Measurements from ENCODE around the gene SINHCAF.
"Not testable (repeated sequence)": the region's sequence is repeated elsewhere in the genome, so short reads cannot be mapped to it uniquely, and the experiment has no call there.

SINHCAF gene

GRCh38 chr12:31306866-31307265, 19.1 kb downstream of the SINHCAF start:
- DNase-seq, result no peak

DNA sequence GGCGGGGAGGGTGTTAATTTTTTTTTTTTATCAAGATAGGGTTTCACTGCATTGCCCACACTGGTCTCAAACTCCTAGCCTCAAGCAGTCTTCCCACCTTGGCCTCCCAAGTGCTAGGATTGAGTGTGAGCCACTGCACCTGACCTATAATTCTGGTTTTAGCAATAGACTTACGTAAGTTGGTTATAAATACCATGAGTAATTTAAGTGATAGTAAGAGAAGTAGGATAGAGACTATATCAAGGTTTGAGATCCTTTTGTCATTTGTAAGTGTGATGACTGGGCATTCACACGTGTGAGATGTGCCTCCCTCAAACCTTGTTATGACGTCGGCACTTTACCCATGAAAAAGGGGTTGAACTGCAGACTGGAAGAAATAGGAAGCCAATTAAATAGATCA, 22.5 kb downstream of the SINHCAF start:
- no peak for DNase-seq

- no peak for DNase-seq
These were observed 24.6 kb downstream of the SINHCAF start for GRCh38 chr12:31301311-31301710.

DNA sequence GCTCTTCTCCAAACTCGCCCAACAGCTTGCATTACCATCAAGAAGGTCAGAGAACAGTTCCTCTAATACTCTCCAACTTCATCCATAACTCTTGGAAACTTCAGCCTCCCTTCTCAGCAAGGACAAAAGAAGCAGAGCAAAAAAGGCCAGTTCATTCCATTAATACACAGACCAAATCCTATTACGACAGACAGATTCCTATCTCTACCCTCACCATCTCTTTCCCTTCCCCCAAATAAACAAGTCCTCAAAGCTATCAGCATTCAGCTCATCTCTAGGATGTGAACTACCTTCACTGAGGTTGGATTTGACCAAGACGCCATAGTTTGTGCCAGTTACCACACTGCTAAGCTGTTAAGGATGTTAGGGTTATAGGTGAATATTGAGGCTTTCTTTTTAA, 25.2 kb downstream of the SINHCAF start:
- DNase-seq, result no peak

GRCh38 chr12:31300341-31300740, 25.6 kb downstream of the SINHCAF start:
- DNase-seq, result no peak

- DNase-seq, result no peak
These were observed 27.0 kb downstream of the SINHCAF start for GRCh38 chr12:31298922-31299321.

DNA sequence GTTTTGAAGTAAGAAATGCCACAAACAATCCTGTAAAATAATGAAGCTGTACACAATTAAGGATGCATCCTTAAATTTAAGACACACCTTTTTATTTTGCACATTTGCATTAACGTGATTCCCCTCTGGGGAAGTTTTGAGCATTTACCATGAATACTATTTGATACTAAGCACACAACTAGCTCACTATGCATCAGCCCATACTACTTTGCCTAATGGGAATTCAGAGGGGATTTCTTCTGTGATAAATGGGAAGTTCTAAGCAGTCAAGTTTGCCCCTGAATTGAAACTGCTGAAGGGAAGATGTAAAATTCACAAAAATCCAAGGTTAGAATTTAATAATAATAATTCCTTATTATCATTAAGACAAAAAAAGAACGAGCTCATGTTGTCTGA, 27.4 kb downstream of the SINHCAF start:
- no peak for DNase-seq

DNA sequence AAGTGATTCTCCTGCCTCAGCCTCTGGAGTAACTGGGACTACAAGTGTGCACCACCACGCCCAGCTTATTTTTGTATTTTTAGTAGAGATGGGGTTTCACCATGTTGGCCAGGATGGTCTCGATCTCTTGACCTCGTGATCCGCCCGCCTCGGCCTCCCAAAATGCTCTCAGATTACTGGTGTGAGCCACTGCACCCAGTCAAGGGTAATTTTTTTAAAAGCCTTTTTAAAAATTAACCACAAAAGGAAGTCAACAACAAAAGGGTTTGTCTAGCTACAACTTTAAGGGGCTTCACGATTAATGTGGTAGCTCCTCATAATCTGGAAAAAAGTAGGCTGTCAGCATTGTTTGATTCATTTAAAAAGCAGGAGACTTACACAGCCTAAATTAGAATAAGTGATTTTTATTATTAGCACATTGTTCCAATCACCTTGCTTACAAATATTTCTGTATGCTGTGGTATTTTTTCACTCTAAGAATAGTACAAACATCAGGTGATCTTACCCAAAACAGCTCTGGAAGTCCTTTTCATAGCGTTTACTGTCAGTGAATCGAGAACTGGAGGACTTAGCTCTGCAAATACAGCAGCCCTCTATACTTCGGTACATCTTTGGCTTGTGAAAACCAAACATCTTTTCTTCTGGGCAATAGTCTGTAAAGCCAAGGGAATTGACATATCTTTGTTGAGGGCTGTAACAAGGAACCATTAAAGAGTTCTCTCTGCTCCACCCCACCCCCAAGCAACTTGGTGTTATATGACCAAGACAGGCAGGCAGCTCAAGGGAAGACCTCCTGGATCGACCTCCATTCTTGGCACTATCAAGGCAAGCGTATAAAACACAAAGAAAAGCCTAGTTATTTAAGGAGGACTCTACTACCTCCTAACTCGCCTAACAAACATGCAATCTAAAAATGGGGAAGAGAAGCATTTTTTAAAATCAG, 28.1 kb downstream of the SINHCAF start:
- DNase-seq, result no peak

GRCh38 chr12:31289441-31289840, 36.5 kb downstream of the SINHCAF start:
- DNase-seq, result no peak

DNA sequence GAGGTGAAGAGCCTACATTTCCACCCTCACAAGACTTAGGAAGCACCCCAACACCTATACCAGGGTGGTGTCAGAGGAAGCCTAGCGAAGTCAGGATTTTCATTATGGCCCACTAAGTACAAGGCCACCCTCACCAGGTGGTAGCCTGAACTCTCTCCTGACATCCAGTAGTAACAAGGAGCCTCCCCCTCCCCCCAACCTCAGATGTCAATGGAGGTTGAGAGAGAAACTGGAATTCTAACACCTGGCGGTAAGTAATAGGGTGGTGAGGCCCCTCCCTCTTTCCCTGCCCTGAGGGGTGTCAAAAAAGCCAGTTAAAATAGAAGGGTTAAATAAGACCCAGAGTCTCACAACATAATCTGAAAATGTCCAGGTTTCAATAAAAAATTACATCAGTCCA, 37.6 kb downstream of the SINHCAF start:
- DNase-seq, result no peak

GRCh38 chr12:31280183-31280582, 45.8 kb downstream of the SINHCAF start:
- no peak for DNase-seq

- no peak for DNase-seq
These were observed 46.5 kb downstream of the SINHCAF start for GRCh38 chr12:31279390-31279924.

DNA sequence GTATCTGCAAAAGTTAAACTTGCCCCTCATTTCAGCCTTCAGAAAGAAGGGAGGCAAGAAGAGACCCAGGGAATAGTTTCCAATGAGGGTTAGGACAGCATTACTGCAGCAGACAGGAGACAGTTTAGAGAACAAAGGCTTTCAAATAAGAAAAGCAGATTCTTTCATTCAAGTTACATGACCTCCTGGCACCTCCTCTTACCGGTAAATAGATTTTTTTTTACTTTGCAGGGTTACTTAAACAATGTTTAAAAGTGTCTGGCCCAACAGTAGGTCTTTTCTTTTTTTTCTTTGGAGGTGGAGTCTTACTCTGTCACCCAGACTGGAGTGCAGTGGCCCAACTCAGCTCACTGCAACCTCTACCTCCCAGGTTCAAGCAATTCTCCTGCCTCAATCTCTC, 47.1 kb downstream of the SINHCAF start:
- DNase-seq, result no peak

DNA sequence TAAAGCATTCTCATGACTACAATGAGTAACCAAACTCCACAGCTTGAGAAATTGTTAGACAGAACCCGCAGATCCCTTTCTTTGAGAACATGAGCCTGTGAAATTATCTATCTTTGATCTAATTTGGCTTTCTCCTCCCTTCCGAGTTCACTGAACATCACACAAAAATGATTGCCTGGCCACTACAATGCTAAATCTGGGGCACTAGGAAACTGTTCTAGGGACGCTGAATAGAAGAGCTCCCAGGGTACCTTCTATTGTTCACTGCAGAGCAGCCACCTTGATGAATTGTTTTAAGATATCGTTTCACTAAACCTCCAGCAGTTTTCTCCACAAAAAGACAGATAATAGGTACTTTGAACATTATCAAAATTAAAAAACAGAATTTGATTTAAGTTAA, 47.5 kb downstream of the SINHCAF start:
- DNase-seq, result no peak

DNA sequence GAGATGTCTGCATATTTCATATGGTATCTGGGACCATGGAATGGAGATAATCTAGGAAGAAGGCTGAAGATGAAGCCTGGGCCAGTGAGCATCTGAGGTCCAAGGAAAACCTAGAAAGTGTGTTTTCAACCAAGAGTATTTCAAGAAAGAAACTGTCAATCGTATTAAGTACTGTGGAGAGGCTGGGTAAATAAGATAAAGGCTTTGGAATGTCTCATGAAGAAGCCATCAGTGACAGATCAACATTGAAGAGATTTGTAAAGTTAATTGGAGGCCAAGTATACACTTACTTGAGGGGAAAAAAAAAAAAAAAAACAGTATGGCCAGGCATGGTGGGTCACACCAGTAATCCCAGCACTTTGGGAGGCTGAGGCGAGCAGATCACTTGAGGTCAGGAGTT, 48.9 kb downstream of the SINHCAF start:
- no peak for DNase-seq

DNA sequence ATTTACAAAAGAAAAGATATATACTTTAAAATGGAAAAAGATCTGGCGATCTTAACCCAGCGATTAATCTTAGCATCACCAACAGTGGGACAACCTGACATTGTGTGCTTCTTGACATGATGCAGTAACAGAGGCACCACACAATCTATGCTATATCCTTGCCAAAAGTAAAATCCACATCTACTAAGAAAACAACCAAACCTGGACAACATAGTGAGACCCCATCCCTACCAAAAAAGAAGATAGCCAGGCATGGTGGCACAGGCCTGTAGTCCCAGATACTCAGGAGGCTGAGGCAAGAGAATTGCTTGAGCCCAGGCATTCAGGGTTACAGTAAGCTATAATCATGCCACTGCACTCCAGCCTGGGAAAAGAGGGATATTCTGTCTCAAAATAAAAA, 50.5 kb downstream of the SINHCAF start:
- no peak for DNase-seq

- no peak for DNase-seq
These were observed 51.2 kb downstream of the SINHCAF start for GRCh38 chr12:31274520-31275300.

- not testable (repeated sequence) for DNase-seq
These were observed 52.2 kb downstream of the SINHCAF start for GRCh38 chr12:31273794-31274193.

DNA sequence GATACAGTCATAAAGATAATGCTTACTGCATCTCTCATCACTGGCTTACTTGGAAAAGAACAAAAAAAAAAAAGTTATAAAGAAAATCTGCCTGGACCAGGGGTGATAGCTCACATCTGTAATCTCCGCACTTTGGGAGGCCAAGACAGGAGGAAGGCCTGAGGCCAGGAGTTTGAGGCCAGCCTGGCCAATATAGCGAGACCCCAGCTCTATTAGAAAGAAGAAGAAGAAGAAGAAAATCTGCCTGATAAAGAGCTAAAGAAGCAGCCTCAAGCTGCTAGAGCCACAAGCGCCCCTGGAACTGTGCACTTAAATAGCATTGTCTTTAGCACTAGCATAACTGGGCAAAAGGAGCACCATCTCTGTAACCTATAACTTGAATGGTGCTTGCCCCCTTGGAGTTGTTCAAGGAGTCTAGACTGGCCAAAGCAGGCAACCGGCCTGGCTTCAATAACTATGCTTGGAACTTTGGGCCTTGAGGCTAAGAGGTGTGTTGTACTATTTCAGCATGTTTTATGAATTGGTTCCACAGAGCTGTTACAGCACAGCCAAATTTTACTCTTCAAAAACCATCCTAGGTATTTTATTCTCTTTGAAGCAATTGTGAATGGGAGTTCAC, 53.2 kb downstream of the SINHCAF start:
- DNase-seq, result no peak

- DNase-seq, result no peak
These were observed 58.0 kb downstream of the SINHCAF start for GRCh38 chr12:31267966-31268365.

GRCh38 chr12:31265722-31266121, 60.2 kb downstream of the SINHCAF start:
- DNase-seq, result no peak

DNA sequence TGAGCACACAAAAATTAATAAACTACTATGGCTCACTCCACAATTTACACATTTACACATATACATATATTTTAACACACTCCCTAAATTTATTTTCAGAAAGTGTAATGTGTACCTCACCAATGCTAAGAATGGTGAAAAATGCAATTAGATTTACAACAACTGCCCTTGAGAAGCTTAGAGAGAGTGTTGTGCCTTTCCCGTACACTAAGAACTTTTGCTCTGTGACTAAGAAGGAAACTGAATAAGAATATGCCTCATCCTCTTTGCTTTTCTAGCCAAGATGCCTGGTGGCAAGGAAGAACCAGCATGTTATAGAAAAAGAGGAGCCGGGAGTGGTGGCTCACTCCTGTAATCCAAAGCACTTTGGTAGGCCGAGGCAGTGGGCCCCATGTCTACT, 62.3 kb downstream of the SINHCAF start:
- no peak for DNase-seq

DNA sequence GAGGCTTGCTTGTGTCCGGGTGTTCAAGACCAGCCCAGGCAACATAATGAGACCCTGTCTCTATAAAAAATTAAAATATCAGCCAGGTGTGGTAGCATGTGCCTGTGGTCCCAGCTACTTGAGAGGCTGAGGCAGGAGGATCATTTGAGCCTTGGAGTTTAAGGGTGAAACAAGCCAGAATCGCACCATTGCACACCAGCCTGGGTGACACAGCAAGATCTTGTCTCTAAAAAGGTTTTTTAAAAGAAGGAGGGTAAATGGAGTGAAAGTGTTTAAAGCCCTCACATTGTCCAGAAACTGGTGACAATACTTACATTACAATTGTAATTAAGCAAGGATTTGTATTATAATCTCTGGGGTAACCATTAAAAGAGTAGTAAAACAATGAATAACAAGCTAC, 64.2 kb downstream of the SINHCAF start:
- no peak for DNase-seq
